GM12875 (cell line): ENCODE data around the gene BNC2.

Experiments
- H3K4me3 ChIP-seq: one replicate; pipeline ENCODE4 v1.5.1; 2011; ENCODE audit warnings: low read depth, low read length, control low read depth
- CTCF ChIP-seq: IDR thresholded peaks from 2 replicates; pipeline ENCODE4 v1.5.1; 2011; ENCODE audit warnings: low read depth, mild to moderate bottlenecking, control low read depth, inconsistent platforms, low read length, moderate library complexity, borderline replicate concordance; ENCODE audit not compliant: insufficient read depth

BNC2 gene

GRCh38 chr9:16639644-16640043 lies 230.8 kb downstream of the BNC2 start:
- no peak for TF ChIP-seq CTCF
- no peak overlapping the region for H3K4me3 ChIP-seq

GRCh38 chr9:16637911-16638310 lies 232.6 kb downstream of the BNC2 start:
- no peak overlapping the region for H3K4me3 ChIP-seq
- no peak for TF ChIP-seq CTCF

GRCh38 chr9:16637218-16637617 lies 233.3 kb downstream of the BNC2 start:
- no peak for TF ChIP-seq CTCF
- no peak overlapping the region for H3K4me3 ChIP-seq

GRCh38 chr9:16633794-16634193 lies 236.7 kb downstream of the BNC2 start:
- no peak for TF ChIP-seq CTCF
- H3K4me3 ChIP-seq = no peak overlapping the region

GRCh38 chr9:16628413-16628812 lies 242.1 kb downstream of the BNC2 start:
- TF ChIP-seq CTCF = no peak
- no peak overlapping the region for H3K4me3 ChIP-seq

GRCh38 chr9:16627967-16628366 lies 242.5 kb downstream of the BNC2 start:
- H3K4me3 ChIP-seq = no peak overlapping the region
- TF ChIP-seq CTCF = no peak

- no peak for TF ChIP-seq CTCF
Observed at GRCh38 chr9:16627521-16627920, 242.9 kb downstream of the BNC2 start.

More at GRCh38 chr9:16627521-16627920, 242.9 kb downstream of the BNC2 start:
- no peak overlapping the region for H3K4me3 ChIP-seq
